ENCODE data around the gene PLPP7.
"Not testable (repeated sequence)": the region's sequence is repeated elsewhere in the genome, so short reads cannot be mapped to it uniquely, and the experiment has no call there.

Gene PLPP7

GRCh38 chr9:131266266-131267229 lies 23.0 kb upstream of the PLPP7 start:
- CTCF ChIA-PET = interaction anchor here (1.3 kb wide), 1 partner anchor 10 kb away, joined by 4 read pairs; the partner anchor contains the start of gene FAM78A
- no peak for TF ChIP-seq CTCF (IDR thresholded peaks at IDR 0.05; ENCODE audit: control extremely low read depth, extremely low read depth, low read depth, missing control alignments)
- POLR2A ChIA-PET = no interaction called here
- DNase-seq (ENCODE audit: extremely low spot score) = no peak

- TF ChIP-seq CTCF (IDR thresholded peaks at IDR 0.05; ENCODE audit: control extremely low read depth, extremely low read depth, low read depth, missing control alignments) = no peak
- ChIA-PET CTCF (interaction anchor here (1.0 to 4.2 kb wide), 4 partner anchors 15 to 94 kb away, joined by 4 to 29 read pairs (median 6); no protein-coding TSS in a partner anchor), POLR2A (interaction anchor here (1.2 kb wide), 1 partner anchor 33 kb away, joined by 3 read pairs; no protein-coding TSS in a partner anchor)
- peak; percentile 68 for DNase-seq (ENCODE audit: extremely low spot score)
Observed at GRCh38 chr9:131270171-131271015, 19.1 kb upstream of the PLPP7 start.

- POLR2A ChIA-PET; DNase-seq (ENCODE audit: extremely low spot score): not testable (repeated sequence)
- CTCF ChIA-PET = interaction anchor here (1.2 to 4.2 kb wide), 4 partner anchors 16 to 95 kb away, joined by 5 to 29 read pairs (median 6); no protein-coding TSS in a partner anchor
Observed at GRCh38 chr9:131271016-131271273, 18.6 kb upstream of the PLPP7 start.

- ChIA-PET POLR2A (interaction anchor here (0.5 to 0.6 kb wide), 2 partner anchors 75 to 141 kb away, joined by 3 read pairs; no protein-coding TSS in a partner anchor), CTCF (interaction anchor here (1.2 to 4.2 kb wide), 4 partner anchors 16 to 95 kb away, joined by 5 to 29 read pairs (median 6); no protein-coding TSS in a partner anchor)
- no peak for DNase-seq (ENCODE audit: extremely low spot score)
Observed at GRCh38 chr9:131271506-131271931, 18.0 kb upstream of the PLPP7 start.

GRCh38 chr9:131272212-131272611 lies 17.3 kb upstream of the PLPP7 start:
- no peak for DNase-seq (ENCODE audit: extremely low spot score)
- POLR2A ChIA-PET = interaction anchor here (0.6 kb wide), 1 partner anchor 75 kb away, joined by 3 read pairs; no protein-coding TSS in a partner anchor
- CTCF ChIA-PET = interaction anchor here (1.2 to 4.2 kb wide), 6 partner anchors 12 to 215 kb away, joined by 3 to 29 read pairs (median 4); no protein-coding TSS in a partner anchor
- no peak for TF ChIP-seq CTCF (IDR thresholded peaks at IDR 0.05; ENCODE audit: control extremely low read depth, extremely low read depth, low read depth, missing control alignments)

More at GRCh38 chr9:131271506-131271931, 18.0 kb upstream of the PLPP7 start:
- TF ChIP-seq CTCF (IDR thresholded peaks at IDR 0.05; ENCODE audit: control extremely low read depth, extremely low read depth, low read depth, missing control alignments) = no peak

- DNase-seq (ENCODE audit: extremely low spot score) = no peak
- TF ChIP-seq CTCF (IDR thresholded peaks at IDR 0.05; ENCODE audit: control extremely low read depth, extremely low read depth, low read depth, missing control alignments) = no peak
- ChIA-PET CTCF (interaction anchor here (0.7 to 4.2 kb wide), 7 partner anchors 13 to 217 kb away, joined by 3 to 29 read pairs (median 4); no protein-coding TSS in a partner anchor), POLR2A (no interaction called here)
Observed at GRCh38 chr9:131273146-131273855, 16.2 kb upstream of the PLPP7 start.

Measured in GM10248 (cell line).